GM21423 (cell line): ENCODE data around the gene SPDYE17.
"Not testable (repeated sequence)": the region's sequence is repeated elsewhere in the genome, so short reads cannot be mapped to it uniquely, and the experiment has no call there.

Experiments used
- ATAC-seq: cut with Tn5 transposase; IDR thresholded peaks from one replicate; pipeline ENCODE4 v1.9.1; 2021; ENCODE audit warnings: mild to moderate bottlenecking, moderate library complexity; ENCODE audit not compliant: unreplicated experiment

SPDYE17 gene

GRCh38 chr7:76974793-76975579 is 57.2 kb downstream of the SPDYE17 start:
- not testable (repeated sequence) for ATAC-seq

GRCh38 chr7:76974336-76974735 is 57.8 kb downstream of the SPDYE17 start:
- not testable (repeated sequence) for ATAC-seq

- ATAC-seq, result not testable (repeated sequence)
Observed at GRCh38 chr7:76972391-76972790, 59.8 kb downstream of the SPDYE17 start.
